OCI-LY3 (cell line): Measurements from ENCODE around the gene PLEKHA4.

Experiments
- H2AFZ ChIP-seq: fragments of 200-600, 300-600 bp; shearing (Covaris generic); 2 replicates; pipeline ENCODE4 v1.6.0; 2014; ENCODE audit warnings: antibody characterized with exemption, low read depth, low read length
- H3K27ac ChIP-seq: fragments of 200-600, 300-600 bp; sonication (generic); 2 replicates; pipeline ENCODE4 v1.5.1; 2014; ENCODE audit warnings: mild to moderate bottlenecking, low read length, moderate library complexity, mixed read lengths
- H3K27me3 ChIP-seq: fragments of 200-600, 300-600 bp; sonication (generic); 2 replicates; pipeline ENCODE4 v1.6.1; 2014; ENCODE audit warnings: low read depth, low read length, mixed read lengths
- H3K36me3 ChIP-seq: fragments of 200-600, 300-600 bp; sonication (generic); replicated peaks from 2 replicates; pipeline ENCODE3; 2014; ENCODE audit warnings: low read depth, low read length, mixed read lengths
- H3K4me1 ChIP-seq: fragments of 300-600, 200-600 bp; sonication (generic); 2 replicates; pipeline ENCODE4 v1.6.1; 2014; ENCODE audit warnings: low read length, mixed read lengths
- H3K4me2 ChIP-seq: fragments of 200-600, 300-600 bp; sonication (generic); 2 replicates; pipeline ENCODE4 v1.6.1; 2014; ENCODE audit warnings: low read length, mixed read lengths
- H3K4me3 ChIP-seq: fragments of 300-600, 200-600 bp; sonication (generic); 2 replicates; pipeline ENCODE4 v1.5.1; 2014; ENCODE audit warnings: antibody characterized with exemption, mild to moderate bottlenecking, low read length, moderate library complexity
- H3K79me2 ChIP-seq: fragments of 300-600, 200-600 bp; shearing (Covaris generic); 2 replicates; pipeline ENCODE4 v1.6.1; 2014; ENCODE audit warnings: mild to moderate bottlenecking, low read length, mixed read lengths
- H3K9ac ChIP-seq: fragments of 300-600, 200-600 bp; shearing (Covaris generic); 2 replicates; pipeline ENCODE4 v1.6.0; 2014; ENCODE audit warnings: mild to moderate bottlenecking, low read length, moderate library complexity
- H3K9me3 ChIP-seq: fragments of 200-600, 300-600 bp; shearing (Covaris generic); 2 replicates; pipeline ENCODE4 v1.6.1; 2014; ENCODE audit warnings: low read length, mixed read lengths; ENCODE audit not compliant: insufficient read depth
- H4K20me1 ChIP-seq: fragments of 200-600, 300-600 bp; sonication (generic); 2 replicates; pipeline ENCODE4 v1.6.1; 2016; ENCODE audit warnings: low read length, mixed read lengths; ENCODE audit not compliant: insufficient read depth
- CTCF ChIP-seq: fragments of 200-600, 300-600 bp; sonication (generic); IDR thresholded peaks from 2 replicates; pipeline ENCODE4 v1.5.1; 2014; ENCODE audit warnings: antibody characterized with exemption, low read length, low read depth
- EZH2phosphoT487 ChIP-seq: fragments of 200-600 bp; shearing (Covaris generic); IDR thresholded peaks from 2 replicates; pipeline ENCODE4 v1.6.1; 2018; ENCODE audit warnings: antibody characterized with exemption, mixed run types, low read depth

Gene PLEKHA4

DNA sequence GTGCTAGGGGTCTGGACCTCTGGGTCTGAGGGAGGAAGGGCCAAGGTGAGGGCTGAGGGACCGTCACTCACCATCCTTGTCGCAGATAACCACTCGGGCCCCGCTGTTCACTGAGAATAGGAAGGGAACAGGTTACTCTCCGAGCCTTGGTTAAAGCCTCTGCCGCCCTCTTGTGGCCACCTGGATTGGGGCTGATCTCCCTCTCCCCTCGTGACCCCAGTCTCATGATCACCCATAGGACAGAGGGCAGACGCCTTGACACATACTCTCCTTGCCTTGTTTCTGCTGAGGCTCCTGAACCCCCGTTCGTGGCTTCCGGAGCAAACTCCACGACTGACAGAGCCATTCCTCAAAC lies 32.7 kb downstream of the PLEKHA4 start:
- Histone ChIP-seq H3K4me2 (peak overlapping the region; percentile 94), H3K27me3 (no peaks in the 10 kb centered on the region), H3K79me2 (no peaks in the 10 kb centered on the region), H3K4me3 (peak overlapping the region; percentile 77), H3K4me1 (peaks cover 14% of the 10 kb centered on the region), H3K9ac (peak overlapping the region; percentile 86), H2AFZ (peak overlapping the region; percentile 54; the same call in 1 of the 2 replicates), H3K9me3 (no peaks in the 10 kb centered on the region), H3K36me3 (peaks cover 4% of the 10 kb centered on the region), H4K20me1 (no peaks in the 10 kb centered on the region), H3K27ac (peak overlapping the region; percentile 59)
- TF ChIP-seq EZH2phosphoT487 (no peak), CTCF (peak; percentile 94)

DNA sequence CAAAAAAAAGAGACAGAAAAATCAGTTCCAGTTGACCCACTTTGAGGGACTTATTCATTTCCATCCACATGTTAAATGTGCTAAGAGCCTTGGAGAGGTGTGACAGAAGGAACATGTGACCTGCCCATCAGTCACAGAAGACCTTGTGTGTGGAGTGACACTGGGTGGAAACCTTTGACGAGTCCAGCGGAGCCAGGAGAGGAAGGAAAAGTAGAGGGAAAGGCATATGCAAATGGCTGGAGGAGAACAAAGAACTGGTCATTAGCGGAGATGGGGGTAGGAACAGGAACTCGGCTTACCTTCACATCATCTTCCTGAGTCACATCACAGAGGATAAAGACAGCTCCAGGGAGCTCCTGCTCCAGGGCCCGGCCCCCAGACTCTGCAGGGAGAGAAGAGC lies 34.4 kb downstream of the PLEKHA4 start:
- Histone ChIP-seq H3K27ac (no peak overlapping the region), H3K9me3 (no peaks in the 10 kb centered on the region), H3K4me3 (no peak overlapping the region), H2AFZ (no peak overlapping the region), H3K9ac (no peak overlapping the region), H4K20me1 (no peaks in the 10 kb centered on the region), H3K36me3 (peaks cover 4% of the 10 kb centered on the region), H3K79me2 (no peaks in the 10 kb centered on the region), H3K27me3 (no peaks in the 10 kb centered on the region), H3K4me2 (no peak overlapping the region), H3K4me1 (peaks cover 14% of the 10 kb centered on the region)
- no peak for TF ChIP-seq CTCF
- TF ChIP-seq EZH2phosphoT487: no peak

DNA sequence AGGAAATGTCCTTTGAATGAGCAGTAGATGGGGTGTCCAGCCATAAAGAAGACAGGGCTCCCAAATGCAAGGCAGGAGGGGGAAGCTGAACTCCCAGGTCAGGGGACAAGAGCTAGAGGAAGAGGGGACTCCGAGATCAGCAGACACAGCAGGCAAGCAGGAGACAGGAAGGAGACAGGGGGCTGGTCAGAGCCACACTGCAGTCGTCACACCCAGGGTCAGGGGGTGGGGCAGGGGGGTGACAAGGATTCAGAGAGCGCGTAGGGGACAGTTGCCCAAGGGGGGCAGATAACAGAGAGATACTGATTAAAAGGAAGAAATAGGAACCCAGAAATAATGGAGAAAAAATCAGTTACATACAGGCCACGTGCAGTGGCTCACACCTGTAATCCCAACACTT lies 35.4 kb downstream of the PLEKHA4 start:
- no peak overlapping the region for H3K4me3 ChIP-seq
- H3K4me1 ChIP-seq: peaks cover 14% of the 10 kb centered on the region
- H3K9me3 ChIP-seq: no peaks in the 10 kb centered on the region
- no peak overlapping the region for H3K9ac ChIP-seq
- H3K79me2 ChIP-seq: no peaks in the 10 kb centered on the region
- H3K4me2 ChIP-seq: no peak overlapping the region
- no peak overlapping the region for H3K27ac ChIP-seq
- TF ChIP-seq EZH2phosphoT487 (no peak), CTCF (no peak)
- no peaks in the 10 kb centered on the region for H3K27me3 ChIP-seq
- H2AFZ ChIP-seq: no peak overlapping the region
- no peaks in the 10 kb centered on the region for H4K20me1 ChIP-seq
- peaks cover 4% of the 10 kb centered on the region for H3K36me3 ChIP-seq

GRCh38 chr19:48830965-48831364 lies 37.5 kb downstream of the PLEKHA4 start:
- Histone ChIP-seq H3K4me3 (no peak overlapping the region), H3K36me3 (peaks cover 4% of the 10 kb centered on the region), H3K27ac (no peak overlapping the region), H3K27me3 (no peaks in the 10 kb centered on the region), H4K20me1 (no peaks in the 10 kb centered on the region), H3K4me1 (peaks cover 5% of the 10 kb centered on the region), H3K79me2 (no peaks in the 10 kb centered on the region), H3K9me3 (no peaks in the 10 kb centered on the region), H3K4me2 (no peak overlapping the region), H2AFZ (no peak overlapping the region), H3K9ac (no peak overlapping the region)
- TF ChIP-seq EZH2phosphoT487: no peak
- no peak for TF ChIP-seq CTCF
